Epithelial cell of alveolus of lung (primary cell): ENCODE results near the gene KLHDC10. TPM values are rescaled to one million over a fixed set of nuclear protein-coding genes. Genes with fewer than 3 reads are reported as not detected.

Experiments used
- total RNA-seq: library from RNA; depleted of rRNA; stranded (reverse); fragments of >200 nt; gene quantifications from 2 replicates; pipeline ENCODE4 v1.2.1, GENCODE V29; 2015

The KLHDC10 gene, protein sequence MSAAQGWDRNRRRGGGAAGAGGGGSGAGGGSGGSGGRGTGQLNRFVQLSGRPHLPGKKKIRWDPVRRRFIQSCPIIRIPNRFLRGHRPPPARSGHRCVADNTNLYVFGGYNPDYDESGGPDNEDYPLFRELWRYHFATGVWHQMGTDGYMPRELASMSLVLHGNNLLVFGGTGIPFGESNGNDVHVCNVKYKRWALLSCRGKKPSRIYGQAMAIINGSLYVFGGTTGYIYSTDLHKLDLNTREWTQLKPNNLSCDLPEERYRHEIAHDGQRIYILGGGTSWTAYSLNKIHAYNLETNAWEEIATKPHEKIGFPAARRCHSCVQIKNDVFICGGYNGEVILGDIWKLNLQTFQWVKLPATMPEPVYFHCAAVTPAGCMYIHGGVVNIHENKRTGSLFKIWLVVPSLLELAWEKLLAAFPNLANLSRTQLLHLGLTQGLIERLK
- total RNA-seq: 15.5 and 18.2 TPM in 2 replicates

GRCh38 chr7:130069978-130070860 is at the start of gene KLHDC10:
Gene KLHDC10 (plus strand): TSS chr7:130070534. CDS start chr7:130070644, 110 bp downstream.

Other genes starting within 250 kb of the KLHDC10 start
- 40.3 and 75.7 TPM in 2 replicates for gene UBE2H, start 117.6 kb upstream of the KLHDC10 start, total RNA-seq
- 14.9 and 18.0 TPM in 2 replicates for gene ZC3HC1, start 19.2 kb upstream of the KLHDC10 start, total RNA-seq
- 11.6 and 14.5 TPM in 2 replicates for gene TMEM209, start 134.9 kb downstream of the KLHDC10 start, total RNA-seq
- not detected in 2 replicates for gene SSMEM1, start 137.3 kb downstream of the KLHDC10 start, total RNA-seq
- gene CPA2, start 196.3 kb downstream of the KLHDC10 start, total RNA-seq: not detected in 2 replicates
- gene CPA4, start 222.6 kb downstream of the KLHDC10 start, total RNA-seq: 1.8 and 3.1 TPM in 2 replicates